Neural progenitor cell (in vitro differentiated cells): ENCODE results near the gene PLAAT2. TPM values are rescaled to one million over a fixed set of nuclear protein-coding genes. Genes with fewer than 3 reads are reported as not detected.

ENCODE experiments used
- DNase-seq: peaks from one replicate; pipeline ENCODE4 v3.0.0-alpha.2; 2016; ENCODE audit warnings: low spot score
- H2AFZ ChIP-seq: fragments of 200-600 bp; sonication (generic); replicated peaks from 2 replicates; pipeline ENCODE4 v1.6.1; 2016; ENCODE audit warnings: antibody characterized with exemption
- H3F3A ChIP-seq: fragments of 200-600 bp; sonication (generic); 2 replicates; pipeline ENCODE4 v1.6.1; 2016; ENCODE audit warnings: antibody characterized with exemption, low read depth
- H3K27ac ChIP-seq: fragments of 200-600 bp; sonication (generic); 2 replicates; pipeline ENCODE4 v1.5.1; 2016; ENCODE audit warnings: mild to moderate bottlenecking
- H3K27me3 ChIP-seq: fragments of 200-600 bp; sonication (generic); 2 replicates; pipeline ENCODE4 v1.6.1; 2016; ENCODE audit warnings: mild to moderate bottlenecking, moderate library complexity
- H3K36me3 ChIP-seq: fragments of 200-600 bp; sonication (generic); 2 replicates; pipeline ENCODE4 v1.5.1; 2016
- H3K4me1 ChIP-seq: fragments of 200-600 bp; sonication (generic); 2 replicates; pipeline ENCODE4 v1.6.1; 2016; ENCODE audit warnings: mixed run types
- H3K4me2 ChIP-seq: fragments of 200-600 bp; sonication (generic); 2 replicates; pipeline ENCODE4 v1.6.1; 2016
- H3K4me3 ChIP-seq: fragments of 200-600 bp; sonication (generic); 2 replicates; pipeline ENCODE4 v1.5.1; 2016
- H3K79me2 ChIP-seq: fragments of 200-600 bp; sonication (generic); 2 replicates; pipeline ENCODE4 v1.6.1; 2016; ENCODE audit warnings: low read depth
- H3K9ac ChIP-seq: fragments of 200-600 bp; sonication (generic); 2 replicates; pipeline ENCODE4 v1.6.1; 2016
- H3K9me3 ChIP-seq: fragments of 200-600 bp; sonication (generic); 2 replicates; pipeline ENCODE4 v1.5.1; 2016; ENCODE audit warnings: low read depth
- H4K20me1 ChIP-seq: fragments of 200-600 bp; sonication (generic); 2 replicates; pipeline ENCODE4 v1.6.1; 2016; ENCODE audit warnings: low read depth
- H3K27ac Mint-ChIP-seq: 3 replicates; pipeline ENCODE4 v1.8.0; 2021; ENCODE audit warnings: mixed read lengths
- H3K27me3 Mint-ChIP-seq: 2 replicates; pipeline ENCODE4 v1.8.0; 2022; ENCODE audit warnings: low read depth, mild to moderate bottlenecking, inconsistent platforms, moderate library complexity, mixed read lengths; ENCODE audit not compliant: insufficient read depth
- H3K36me3 Mint-ChIP-seq: 3 replicates; pipeline ENCODE4 v1.8.0; 2021; ENCODE audit warnings: mixed read lengths
- H3K4me1 Mint-ChIP-seq: 3 replicates; pipeline ENCODE4 v1.8.0; 2021; ENCODE audit warnings: mixed read lengths
- H3K4me3 Mint-ChIP-seq: 3 replicates; pipeline ENCODE4 v1.8.0; 2021; ENCODE audit warnings: mild to moderate bottlenecking, moderate library complexity, mixed read lengths
- H3K9me3 Mint-ChIP-seq: 3 replicates; pipeline ENCODE4 v1.8.0; 2020; ENCODE audit warnings: mixed read lengths
- CTCF ChIP-seq: fragments of 200-600 bp; sonication (generic); IDR thresholded peaks from 2 replicates; pipeline ENCODE4 v1.5.1; 2017; ENCODE audit warnings: antibody characterized with exemption, mild to moderate bottlenecking
- EZH2 ChIP-seq: fragments of 200-600 bp; sonication (generic); IDR thresholded peaks from 2 replicates; pipeline ENCODE4 v1.6.1; 2017; ENCODE audit warnings: antibody characterized with exemption, mild to moderate bottlenecking, moderate library complexity
- EZH2phosphoT487 ChIP-seq: fragments of 200-600 bp; sonication (generic); IDR thresholded peaks from 2 replicates; pipeline ENCODE4 v1.6.1; 2017; ENCODE audit warnings: antibody characterized with exemption
- total RNA-seq: library from RNA; depleted of rRNA; stranded (reverse); fragments of >200 nt; gene quantifications from 2 replicates; pipeline ENCODE4 v1.2.3, GENCODE V29; 2015; ENCODE audit warnings: low replicate concordance

The PLAAT2 gene
- total RNA-seq, 1 donor from 2014 or later, result not detected

- H2AFZ ChIP-seq, result no peak overlapping the region
- H3K27me3 ChIP-seq, result no peaks in the 10 kb centered on the region
- H3K4me3 ChIP-seq, result no peak overlapping the region
- peaks cover 29% of the 10 kb centered on the region for H3F3A ChIP-seq
- H3K79me2 ChIP-seq, result no peaks in the 10 kb centered on the region
- Mint-ChIP-seq H3K9me3 (no peaks in the 10 kb centered on the region), H3K4me3 (no peak overlapping the region), H3K4me1 (peaks cover 28% of the 10 kb centered on the region), H3K36me3 (no peaks in the 10 kb centered on the region), H3K27me3 (peaks cover 2% of the 10 kb centered on the region), H3K27ac (no peak overlapping the region)
- no peaks in the 10 kb centered on the region for H3K9me3 ChIP-seq
- H3K27ac ChIP-seq, result no peak overlapping the region
- H4K20me1 ChIP-seq, result no peaks in the 10 kb centered on the region
- H3K4me1 ChIP-seq, result peaks cover 32% of the 10 kb centered on the region
- no peak overlapping the region for H3K4me2 ChIP-seq
- no peak for TF ChIP-seq CTCF
- no peak for TF ChIP-seq EZH2
- TF ChIP-seq EZH2phosphoT487, result no peak
- DNase-seq, result no peak
- no peaks in the 10 kb centered on the region for H3K36me3 ChIP-seq
- H3K9ac ChIP-seq, result no peak overlapping the region
Observed at GRCh38 chr11:63535734-63536133, 27.4 kb downstream of the PLAAT2 start.

- Histone ChIP-seq H2AFZ (no peak overlapping the region), H3K27me3 (no peaks in the 10 kb centered on the region), H3K27ac (no peak overlapping the region), H3K4me2 (no peak overlapping the region), H3K9ac (no peak overlapping the region), H3K9me3 (no peaks in the 10 kb centered on the region), H3K4me3 (no peak overlapping the region), H3K4me1 (peaks cover 36% of the 10 kb centered on the region), H3F3A (peaks cover 29% of the 10 kb centered on the region), H4K20me1 (no peaks in the 10 kb centered on the region), H3K36me3 (no peaks in the 10 kb centered on the region), H3K79me2 (no peaks in the 10 kb centered on the region)
- DNase-seq, result no peak
- Mint-ChIP-seq H3K4me3 (no peak overlapping the region), H3K27ac (no peak overlapping the region), H3K9me3 (no peaks in the 10 kb centered on the region), H3K4me1 (peaks cover 28% of the 10 kb centered on the region), H3K36me3 (no peaks in the 10 kb centered on the region), H3K27me3 (peaks cover 2% of the 10 kb centered on the region)
- TF ChIP-seq CTCF (no peak), EZH2 (no peak), EZH2phosphoT487 (no peak)
Observed at GRCh38 chr11:63534895-63535461, 28.2 kb downstream of the PLAAT2 start.

GRCh38 chr11:63534076-63534475, 29.1 kb downstream of the PLAAT2 start:
- Histone ChIP-seq H2AFZ (no peak overlapping the region), H3K36me3 (no peaks in the 10 kb centered on the region), H3K4me1 (peaks cover 45% of the 10 kb centered on the region), H3F3A (peaks cover 32% of the 10 kb centered on the region), H3K9ac (no peak overlapping the region), H3K27ac (no peak overlapping the region), H3K27me3 (peaks cover 7% of the 10 kb centered on the region), H3K4me2 (no peak overlapping the region), H3K79me2 (no peaks in the 10 kb centered on the region), H4K20me1 (no peaks in the 10 kb centered on the region), H3K4me3 (no peak overlapping the region), H3K9me3 (no peaks in the 10 kb centered on the region)
- Mint-ChIP-seq H3K9me3 (no peaks in the 10 kb centered on the region), H3K27ac (no peak overlapping the region), H3K27me3 (peaks cover 2% of the 10 kb centered on the region), H3K4me3 (no peak overlapping the region), H3K4me1 (peaks cover 28% of the 10 kb centered on the region), H3K36me3 (no peaks in the 10 kb centered on the region)
- DNase-seq, result no peak
- TF ChIP-seq EZH2 (no peak), CTCF (no peak), EZH2phosphoT487 (no peak)
